ENCODE data around the gene C22orf31.
"Not testable (repeated sequence)": the region's sequence is repeated elsewhere in the genome, so short reads cannot be mapped to it uniquely, and the experiment has no call there.

C22orf31 gene

DNA sequence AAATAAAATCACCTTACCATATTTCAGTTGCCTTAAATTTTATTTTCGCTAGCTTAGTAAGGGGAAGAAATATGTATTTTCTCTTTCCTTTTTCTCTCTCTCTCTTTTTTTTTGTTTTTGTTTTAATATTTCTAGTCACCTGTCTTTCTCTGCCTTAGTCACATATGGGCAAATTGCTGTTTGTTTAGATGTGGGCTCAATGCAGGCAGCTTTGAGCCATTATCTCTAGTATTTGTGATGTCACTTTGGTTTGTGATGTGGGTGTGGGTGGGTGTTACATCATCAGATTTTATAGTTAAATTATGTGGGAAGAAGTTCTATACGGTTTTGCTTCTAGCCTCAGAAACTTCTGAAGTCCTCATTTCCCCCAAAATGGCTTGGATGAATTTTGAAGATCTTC, at the start of gene C22orf31:
TSS of gene C22orf31 (minus strand) at position 59 of the 400 bp plus-strand sequence. CDS start at position 20, 39 bp downstream.
- DNase-seq, result no peak

GRCh38 chr22:29110946-29111345, 49.3 kb upstream of the C22orf31 start:
- no peak for DNase-seq

DNA sequence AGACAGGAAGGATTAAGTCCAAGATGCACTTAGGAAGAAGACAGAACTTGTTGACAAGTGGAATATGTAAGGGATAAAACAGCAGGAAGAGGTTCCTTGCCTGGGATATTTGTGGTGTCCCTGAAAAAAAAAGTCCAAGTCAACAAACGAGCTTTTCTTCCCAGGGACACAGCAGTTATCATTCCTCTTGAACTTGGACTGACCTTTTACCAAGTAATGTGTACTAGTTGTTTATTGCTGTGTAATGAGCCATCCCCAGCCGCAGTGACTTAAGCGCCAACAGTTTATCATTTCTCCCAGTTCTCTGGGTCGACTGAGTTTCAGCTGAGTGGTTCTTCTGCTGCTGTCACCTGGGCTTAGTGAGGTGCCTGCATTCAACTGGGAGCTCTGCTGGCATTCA, 48.2 kb upstream of the C22orf31 start:
- no peak for DNase-seq

DNA sequence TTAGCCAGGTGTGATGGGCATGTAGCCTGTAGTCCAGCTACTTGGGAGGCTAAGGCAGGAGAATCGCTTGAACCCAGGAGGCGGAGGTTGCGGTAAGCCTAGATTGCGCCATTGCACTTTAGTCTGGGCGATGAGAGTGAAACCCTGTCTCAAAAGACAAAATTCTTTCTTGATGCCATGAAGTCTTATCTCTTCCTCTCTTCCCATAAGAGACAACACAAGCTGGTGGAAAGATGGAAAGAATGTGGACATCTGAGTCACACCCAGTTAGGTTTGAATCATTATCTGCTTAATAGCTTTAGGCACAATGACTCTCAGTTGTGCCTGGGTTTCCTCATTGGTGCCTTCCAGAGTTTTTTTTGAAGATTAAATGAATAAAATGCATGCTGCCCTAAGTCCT, 46.5 kb upstream of the C22orf31 start:
- no peak for DNase-seq

- DNase-seq, result no peak
These were observed 45.2 kb upstream of the C22orf31 start for GRCh38 chr22:29106839-29107238.

DNA sequence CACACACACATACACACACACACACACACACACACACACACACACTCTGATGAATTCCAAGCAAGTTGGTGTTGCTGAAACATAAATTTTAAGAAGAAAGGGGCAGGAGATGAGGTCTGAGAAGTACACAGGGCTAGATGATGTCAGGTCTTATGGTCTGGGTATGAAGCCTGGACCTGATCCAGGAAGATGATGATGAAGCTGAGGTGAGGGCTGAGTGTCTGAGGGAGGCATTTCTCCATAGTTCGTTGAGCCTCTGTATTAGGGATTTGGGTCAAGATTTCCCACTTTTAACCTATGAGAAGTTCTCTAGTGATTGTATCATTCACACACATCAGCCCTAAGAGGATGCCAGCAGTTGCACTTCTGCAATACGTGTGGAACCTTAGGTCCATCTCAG, 43.8 kb upstream of the C22orf31 start:
- no peak for DNase-seq

DNA sequence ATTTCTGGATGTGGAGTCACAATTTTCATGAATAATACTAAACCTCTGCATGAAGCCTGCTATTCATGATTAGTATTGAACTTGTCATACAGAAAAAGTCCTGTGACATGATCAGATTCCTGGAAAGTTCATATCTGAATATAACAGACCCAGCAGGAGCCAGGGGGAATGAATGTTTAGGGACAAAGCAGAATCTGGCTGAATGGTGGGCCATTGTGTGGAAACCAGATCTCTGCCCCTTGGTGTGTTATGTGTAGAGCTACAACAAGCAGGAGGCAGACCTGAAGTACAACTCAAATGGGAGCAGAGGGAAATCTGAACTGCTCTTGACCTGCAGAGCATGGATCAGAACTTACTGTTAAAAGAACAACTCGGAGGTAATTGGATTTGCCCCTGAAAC, 41.5 kb upstream of the C22orf31 start:
- no peak for DNase-seq

DNA sequence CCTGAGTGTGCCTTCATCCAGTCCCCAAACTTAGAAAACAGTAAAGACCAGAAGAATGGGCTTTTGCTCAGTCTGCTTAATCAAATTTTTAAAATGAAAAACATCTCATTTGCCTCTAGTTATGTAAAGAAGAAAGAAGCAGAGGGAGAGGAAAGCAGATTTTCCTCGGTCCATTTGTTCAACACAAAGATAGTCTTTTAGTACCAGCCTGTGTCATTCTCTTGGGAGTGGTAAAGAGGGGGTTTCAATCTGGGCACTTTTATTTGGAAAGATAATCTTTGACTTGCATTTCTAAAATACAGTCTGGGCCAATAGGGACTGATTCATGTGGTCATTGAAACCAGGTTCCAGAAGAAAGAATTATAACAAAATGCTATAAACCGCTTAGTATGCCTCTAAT, 40.7 kb upstream of the C22orf31 start:
- no peak for DNase-seq

- no peak for DNase-seq
These were observed 36.7 kb upstream of the C22orf31 start for GRCh38 chr22:29098296-29098695.

DNA sequence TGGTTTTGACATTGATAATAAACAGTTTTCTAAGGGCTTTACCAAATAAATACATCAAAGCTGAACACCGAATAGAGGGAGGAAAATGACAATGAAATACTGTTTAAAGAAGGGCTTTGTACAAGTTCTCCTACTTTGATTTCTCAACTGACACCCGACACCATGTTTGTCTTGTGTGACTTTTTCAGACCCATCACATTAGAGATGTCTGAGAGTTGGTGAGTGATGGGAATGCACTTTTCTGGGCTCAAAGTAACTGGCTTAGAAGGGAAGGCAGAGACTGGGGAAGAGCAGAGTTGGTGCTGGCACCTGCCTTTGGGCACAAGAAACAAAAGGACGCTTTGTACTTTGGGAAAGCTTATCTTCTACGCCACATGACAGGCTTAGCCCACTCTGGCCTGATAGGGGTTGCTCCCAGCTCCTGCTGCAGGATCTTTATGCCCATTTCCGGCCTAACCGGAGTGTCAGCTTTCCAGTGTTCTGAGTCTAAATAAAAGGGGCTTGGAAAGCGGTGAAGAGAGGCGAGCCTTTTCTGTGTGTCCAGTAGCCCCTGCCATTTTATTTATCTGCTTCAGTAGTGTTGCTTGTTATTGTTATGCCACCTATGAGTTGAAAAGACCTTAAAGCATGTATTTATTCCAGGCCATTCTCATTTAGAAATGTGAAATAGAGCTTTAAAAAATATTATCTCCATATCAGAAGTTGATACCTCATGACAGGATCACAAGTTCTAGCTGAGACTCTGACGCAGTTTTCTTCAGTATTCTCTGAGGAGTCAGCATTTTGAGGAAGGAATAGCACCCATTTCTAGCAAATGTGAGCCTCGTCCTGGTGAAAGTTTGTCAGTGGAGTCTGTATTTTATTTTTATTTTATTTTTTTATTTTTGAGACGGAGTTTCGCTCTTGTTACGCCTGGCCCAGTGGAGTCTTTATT, 35.4 kb upstream of the C22orf31 start:
- no peak for DNase-seq

GRCh38 chr22:29095459-29095858, 33.8 kb upstream of the C22orf31 start:
- DNase-seq, result no peak

DNA sequence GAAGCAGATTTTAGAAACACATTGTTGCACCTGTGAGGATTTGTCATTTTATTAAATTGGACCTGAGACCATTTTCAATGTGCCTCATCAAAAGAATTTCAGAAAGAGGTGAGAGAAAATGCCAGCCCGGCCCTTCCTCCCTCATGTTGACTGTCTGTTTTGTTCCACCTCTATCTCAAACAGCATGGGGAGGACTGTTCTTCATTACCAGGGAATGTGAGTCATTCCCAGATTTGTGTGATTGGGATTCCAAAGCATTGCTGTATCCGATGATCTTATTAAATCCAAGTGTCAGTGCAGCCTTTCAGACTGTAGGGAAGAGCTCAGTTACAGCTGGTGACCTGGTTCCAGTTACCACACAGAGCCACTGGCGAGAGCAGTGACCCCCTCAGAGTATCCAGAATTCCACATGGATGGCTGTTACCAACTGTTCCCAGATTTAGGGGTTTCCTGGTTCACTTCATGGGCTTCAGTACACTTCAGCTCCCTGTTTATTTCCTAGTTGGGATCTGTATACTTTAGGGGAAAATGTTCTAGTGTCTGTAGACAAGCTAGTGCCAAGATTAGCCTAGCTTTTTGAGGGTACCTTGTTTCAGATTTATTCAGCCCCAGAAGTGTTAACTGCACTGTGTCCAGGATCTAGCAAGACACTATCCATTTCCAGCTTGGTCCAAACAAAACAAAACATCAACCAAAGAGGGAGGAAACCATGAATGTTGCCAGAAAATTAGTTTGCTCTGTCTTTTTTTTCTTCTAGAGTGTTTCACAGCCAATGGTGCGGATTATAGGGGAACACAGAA, 32.1 kb upstream of the C22orf31 start:
- no peak for DNase-seq

GRCh38 chr22:29093030-29093429, 31.4 kb upstream of the C22orf31 start:
- no peak for DNase-seq

DNA sequence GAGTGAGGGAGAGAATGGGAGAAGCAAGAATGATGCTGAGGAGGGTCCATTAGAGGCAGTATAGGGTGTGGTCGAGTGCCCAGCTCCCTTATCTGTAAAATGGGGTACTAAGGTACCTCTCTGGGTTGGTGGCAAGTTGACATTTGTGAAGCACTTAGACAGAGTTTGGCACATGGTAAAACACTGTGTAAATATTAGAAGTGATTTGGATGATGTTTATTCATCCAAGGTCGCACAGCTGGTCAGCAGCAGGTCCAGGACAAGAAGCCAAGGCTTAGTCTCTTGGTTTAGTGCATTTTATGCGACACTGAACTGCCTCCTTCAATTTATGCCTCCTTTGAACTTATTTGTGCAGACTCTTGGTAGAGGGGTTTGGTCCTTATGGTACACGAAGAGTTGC, 30.6 kb upstream of the C22orf31 start:
- no peak for DNase-seq

DNA sequence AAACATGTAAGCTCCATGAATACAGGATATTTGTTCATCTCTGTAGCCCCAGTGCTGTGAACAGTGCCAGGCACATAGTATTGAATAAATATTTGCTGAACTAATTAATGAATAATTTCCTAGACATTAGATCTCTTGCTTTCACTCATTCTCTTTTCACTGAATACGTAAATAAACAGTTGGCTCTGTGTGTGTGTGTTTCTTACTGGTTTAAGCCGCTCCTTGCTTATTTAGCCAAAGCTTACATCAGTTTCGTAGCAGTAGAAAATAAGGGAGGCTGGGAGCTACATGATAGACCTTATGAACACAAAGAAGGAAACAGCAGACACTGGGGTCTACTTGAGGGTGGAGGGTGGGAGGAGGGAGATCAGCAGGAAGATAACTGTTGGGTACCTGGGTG, 28.4 kb upstream of the C22orf31 start:
- no peak for DNase-seq

DNA sequence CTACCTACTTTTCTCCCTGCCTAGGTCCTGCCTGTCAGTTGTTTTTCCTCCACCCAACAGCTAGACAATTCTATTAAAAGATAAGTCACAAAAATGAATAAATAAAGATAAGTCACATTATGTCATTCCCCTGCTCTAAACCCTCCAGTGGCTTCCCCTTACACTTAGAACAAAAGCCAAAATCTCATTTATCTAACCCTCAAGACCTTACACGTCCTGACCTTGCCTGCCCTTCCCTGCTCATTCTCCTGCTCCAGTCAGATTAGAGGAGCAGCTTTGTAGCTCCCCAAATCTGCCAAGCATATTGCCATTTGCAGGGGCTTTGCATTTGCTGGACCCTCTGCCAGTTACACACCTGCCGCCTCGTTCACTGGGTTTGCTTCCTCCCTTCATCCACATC, 27.9 kb upstream of the C22orf31 start:
- no peak for DNase-seq

GRCh38 chr22:29088809-29089208, 27.2 kb upstream of the C22orf31 start:
- DNase-seq, result no peak

- no peak for DNase-seq
These were observed 25.4 kb upstream of the C22orf31 start for GRCh38 chr22:29087012-29087411.

GRCh38 chr22:29083933-29084591, 22.4 kb upstream of the C22orf31 start:
- no peak for DNase-seq

DNA sequence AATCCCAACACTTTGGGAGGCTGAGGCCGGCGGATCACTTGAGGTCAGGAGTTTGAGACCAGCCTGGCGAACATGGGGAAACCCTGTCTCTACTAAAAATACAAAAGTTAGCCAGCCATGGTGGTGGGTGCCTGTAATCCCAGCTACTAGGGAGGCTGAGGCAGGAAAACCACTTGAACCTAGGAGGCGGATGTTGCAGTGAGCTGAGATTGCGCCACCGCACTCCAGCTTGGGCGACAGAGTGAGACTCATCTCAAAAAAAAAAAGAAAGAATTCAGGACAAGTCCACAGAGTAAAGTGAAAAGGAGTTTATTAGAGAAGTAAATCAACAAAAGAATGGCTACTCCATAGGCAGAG, 21.9 kb upstream of the C22orf31 start:
- DNase-seq, result not testable (repeated sequence)

DNA sequence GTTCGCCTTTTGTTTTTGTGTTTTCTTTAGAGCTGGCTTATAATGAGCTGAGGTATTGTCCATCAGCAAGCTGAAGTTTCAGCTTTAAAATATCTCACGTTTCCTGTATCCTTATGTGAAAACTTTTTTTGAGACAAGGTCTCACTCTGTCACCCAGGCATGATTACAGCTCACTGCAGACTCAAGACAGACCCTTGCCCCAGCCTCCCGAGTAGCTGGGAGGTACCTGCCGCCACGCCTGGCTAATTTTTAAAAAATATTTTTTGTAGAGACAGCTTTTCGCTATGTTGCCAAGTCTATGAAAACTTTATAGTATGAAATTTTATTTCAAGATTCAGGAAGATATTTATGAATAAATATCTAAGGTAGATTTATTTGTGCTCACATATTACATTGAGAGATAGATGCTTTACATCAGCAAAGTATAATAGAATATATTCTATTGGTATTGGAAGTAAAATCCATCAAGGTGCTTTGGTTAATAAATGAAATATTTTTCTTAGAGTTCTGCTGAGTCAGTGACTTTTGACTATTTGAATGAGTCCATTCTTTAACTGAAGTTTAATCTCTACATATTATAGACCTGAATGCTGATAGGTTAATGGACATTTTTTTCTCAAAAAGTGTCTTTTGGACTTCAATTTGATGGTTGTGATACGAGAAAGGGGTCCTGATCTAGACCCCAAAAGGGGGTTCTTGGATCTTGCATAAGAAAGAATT, 21.4 kb upstream of the C22orf31 start:
- no peak for DNase-seq

DNA sequence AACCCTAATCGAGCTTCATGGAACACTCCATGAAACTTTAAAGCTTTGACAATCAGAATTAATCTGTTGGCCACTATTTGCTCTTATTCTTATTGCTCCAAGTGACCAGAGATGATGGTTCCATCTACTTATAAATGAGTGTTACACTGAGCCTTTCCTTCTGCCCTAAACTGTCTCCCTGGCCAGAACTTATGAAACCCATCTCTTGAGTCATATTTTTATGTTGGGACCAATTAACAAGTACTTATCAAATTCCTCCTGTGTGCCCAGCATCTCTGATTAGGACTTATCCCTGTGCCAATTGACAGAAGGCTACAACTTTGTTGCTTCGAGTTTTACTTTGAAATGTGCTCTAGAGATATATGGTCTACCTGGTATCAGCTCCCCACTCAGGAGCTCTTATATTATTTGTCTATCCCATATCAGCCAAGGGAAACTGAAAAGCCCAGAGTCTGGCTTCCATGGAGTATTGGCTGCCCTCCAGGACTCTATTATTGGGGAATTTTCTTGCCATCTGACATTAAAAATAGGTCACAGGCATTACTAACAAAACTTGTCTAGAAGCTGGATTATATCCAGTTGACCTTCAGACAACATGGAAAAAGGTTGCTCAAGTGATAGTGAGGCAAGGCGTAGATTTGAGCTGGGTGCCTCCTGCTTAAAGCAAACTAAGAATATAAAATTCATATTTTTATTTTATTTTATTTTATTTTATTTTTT, 20.0 kb upstream of the C22orf31 start:
- no peak for DNase-seq

Measured in NCI-H2107 (cell line).